HG03520 (cell line): Measurements from ENCODE around the gene IGSF23.

ENCODE experiments used
- ATAC-seq: cut with Tn5 transposase; IDR thresholded peaks from one replicate; pipeline ENCODE4 v1.9.1; 2021; ENCODE audit warnings: mild to moderate bottlenecking, moderate library complexity; ENCODE audit not compliant: unreplicated experiment

IGSF23 gene

DNA sequence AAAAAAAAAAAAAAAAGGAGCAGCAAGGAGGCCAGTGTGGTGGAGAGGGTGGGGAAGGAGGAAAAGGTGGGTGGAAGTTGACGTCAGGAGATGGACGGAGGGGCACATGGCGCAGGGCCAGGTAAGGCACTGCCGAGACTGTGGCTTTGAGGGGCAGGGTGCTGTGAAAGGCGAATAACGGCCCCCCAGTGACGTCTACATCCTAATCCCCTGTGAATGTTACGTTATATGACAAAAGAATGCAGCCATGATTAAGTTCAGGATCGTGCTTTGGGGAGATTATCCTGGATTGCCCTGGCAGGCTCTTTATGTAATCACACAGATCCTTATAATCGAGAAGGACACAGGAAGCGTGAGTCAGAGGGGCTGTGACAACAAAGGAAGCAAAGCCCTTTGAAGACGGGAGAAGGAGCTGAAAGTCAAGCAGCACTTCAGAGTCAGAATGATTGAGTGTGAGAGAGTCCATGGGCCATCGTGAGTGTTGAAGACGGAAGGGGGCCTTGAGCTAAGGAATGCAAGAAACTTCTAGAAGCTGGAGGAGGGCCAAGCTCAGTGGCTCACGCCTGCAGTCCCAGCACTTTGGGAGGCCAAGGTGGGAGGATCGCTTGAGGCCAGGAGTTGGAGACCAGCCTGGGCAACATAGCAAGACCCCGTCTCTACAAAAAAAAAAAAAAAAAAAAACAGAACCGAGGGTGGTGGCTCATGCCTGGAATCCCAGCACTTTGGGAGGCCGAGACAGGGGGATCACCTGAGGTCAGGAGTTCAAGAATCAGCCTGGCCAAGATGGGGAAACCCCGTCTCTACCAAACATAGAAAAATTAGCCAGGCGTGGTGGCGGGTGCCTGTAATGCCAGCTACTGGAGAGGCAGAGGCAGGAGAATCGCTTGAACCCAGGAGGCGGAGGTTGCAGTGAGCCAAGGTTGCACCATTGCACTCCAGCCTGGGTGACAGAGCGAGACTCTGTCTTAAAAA is 71.8 kb downstream of the IGSF23 start:
- ATAC-seq: no peak

DNA sequence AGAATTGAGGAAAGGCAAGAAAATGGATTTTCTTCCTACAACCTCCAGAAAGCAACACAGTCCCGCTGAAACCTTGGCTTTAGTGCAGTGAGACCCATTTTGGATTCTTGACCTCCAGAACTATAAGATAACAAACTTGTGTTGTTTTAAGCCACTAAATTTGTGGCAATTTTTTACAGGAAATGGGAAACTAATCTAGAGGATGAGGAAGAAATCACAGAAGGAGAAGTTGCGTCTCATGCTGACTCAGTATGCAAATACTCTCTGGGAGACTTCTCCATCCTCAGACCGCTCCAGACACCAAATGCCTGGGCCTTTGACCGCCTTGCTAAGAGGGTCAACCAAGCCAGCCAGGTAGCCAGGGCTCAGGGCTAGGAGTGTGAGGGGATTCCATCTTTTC is 72.5 kb downstream of the IGSF23 start:
- ATAC-seq: no peak
